HEK293T (cell line): ENCODE data around the gene MPZL1.
"Not testable (repeated sequence)": the region's sequence is repeated elsewhere in the genome, so short reads cannot be mapped to it uniquely, and the experiment has no call there.

Experiments used
- ELF4 ChIP-seq: fragments of 450-650 bp; IDR thresholded peaks from 2 replicates; pipeline ENCODE4 v1.6.1; 2017; ENCODE audit warnings: antibody characterized with exemption
- L3MBTL2 ChIP-seq: fragments of 450-650 bp; conservative IDR thresholded peaks from 2 replicates; pipeline ENCODE4 v1.6.1; 2016; ENCODE audit warnings: mild to moderate bottlenecking
- PKNOX1 ChIP-seq: fragments of 450-650 bp; IDR thresholded peaks from 2 replicates; pipeline ENCODE4 v1.6.1; 2016

GRCh38 chr1:167742392-167743057 is 20.7 kb downstream of the MPZL1 start:
- TF ChIP-seq L3MBTL2, ELF4, PKNOX1: not testable (repeated sequence)
